Esophagus mucosa (tissue), 1 donor: Measurements from ENCODE around the gene EXOC6. TPM values are rescaled to one million over a fixed set of nuclear protein-coding genes. Genes with fewer than 3 reads are reported as not detected.
A peak's percentile ranks its signal among the peaks of the same experiment; 100 is the strongest.

ENCODE experiments used
- ATAC-seq: fragments of 200-7000 bp; cut with Tn5 transposase; one replicate; pipeline ENCODE4 v1.9.1; 2020
- total RNA-seq: library from RNA; stranded (reverse); gene quantifications from one replicate; pipeline ENCODE4 v1.2.4, GENCODE V29; 2023
- donor health status: DM: yes; HTN: yes; CAD: no.

The EXOC6 gene
- total RNA-seq, 1 donor from 2014 or later: 3.1 TPM

GRCh38 chr10:92834331-92834730 lies 14.0 kb upstream of the EXOC6 start:
- no peak for ATAC-seq

GRCh38 chr10:92834986-92835385 lies 13.3 kb upstream of the EXOC6 start:
- ATAC-seq: no peak

GRCh38 chr10:92837456-92837855 lies 10.9 kb upstream of the EXOC6 start:
- no peak for ATAC-seq

- no peak for ATAC-seq
Measured at GRCh38 chr10:92839191-92840085, 8.9 kb upstream of the EXOC6 start.

- no peak for ATAC-seq
Measured at GRCh38 chr10:92844746-92845145, 3.6 kb upstream of the EXOC6 start.

GRCh38 chr10:92845921-92846320 lies 2.4 kb upstream of the EXOC6 start:
- ATAC-seq: no peak

- no peak for ATAC-seq
Measured at GRCh38 chr10:92846344-92846743, 2.0 kb upstream of the EXOC6 start.

GRCh38 chr10:92846854-92847201 lies 1.5 kb upstream of the EXOC6 start:
- no peak for ATAC-seq

- ATAC-seq: peak; percentile 89
Measured at GRCh38 chr10:92847202-92847864, 987 bp upstream of the EXOC6 start.

- no peak for ATAC-seq
Measured at GRCh38 chr10:92848037-92848440, 281 bp upstream of the EXOC6 start.

GRCh38 chr10:92849234-92849525 lies 860 bp downstream of the EXOC6 start:
- ATAC-seq: no peak

- ATAC-seq: no peak
Measured at GRCh38 chr10:92849576-92850090, 1.3 kb downstream of the EXOC6 start.

GRCh38 chr10:92850185-92850584 lies 1.9 kb downstream of the EXOC6 start:
- no peak for ATAC-seq

- no peak for ATAC-seq
Measured at GRCh38 chr10:92851003-92851402, 2.7 kb downstream of the EXOC6 start.

- ATAC-seq: no peak
Measured at GRCh38 chr10:92855560-92855959, 7.2 kb downstream of the EXOC6 start.

GRCh38 chr10:92857904-92858514 lies 9.7 kb downstream of the EXOC6 start:
- no peak for ATAC-seq

GRCh38 chr10:92867235-92867634 lies 18.9 kb downstream of the EXOC6 start:
- no peak for ATAC-seq

- no peak for ATAC-seq
Measured at GRCh38 chr10:92868036-92868435, 19.7 kb downstream of the EXOC6 start.

GRCh38 chr10:92868557-92868956 lies 20.2 kb downstream of the EXOC6 start:
- ATAC-seq: no peak

- no peak for ATAC-seq
Measured at GRCh38 chr10:92873029-92873428, 24.7 kb downstream of the EXOC6 start.

- no peak for ATAC-seq
Measured at GRCh38 chr10:92876509-92877036, 28.3 kb downstream of the EXOC6 start.

GRCh38 chr10:92880233-92880861 lies 32.0 kb downstream of the EXOC6 start:
- ATAC-seq: peak; percentile 51

- no peak for ATAC-seq
Measured at GRCh38 chr10:92880917-92881316, 32.6 kb downstream of the EXOC6 start.
